ENCODE data around the gene CCNG2.

Gene CCNG2

DNA sequence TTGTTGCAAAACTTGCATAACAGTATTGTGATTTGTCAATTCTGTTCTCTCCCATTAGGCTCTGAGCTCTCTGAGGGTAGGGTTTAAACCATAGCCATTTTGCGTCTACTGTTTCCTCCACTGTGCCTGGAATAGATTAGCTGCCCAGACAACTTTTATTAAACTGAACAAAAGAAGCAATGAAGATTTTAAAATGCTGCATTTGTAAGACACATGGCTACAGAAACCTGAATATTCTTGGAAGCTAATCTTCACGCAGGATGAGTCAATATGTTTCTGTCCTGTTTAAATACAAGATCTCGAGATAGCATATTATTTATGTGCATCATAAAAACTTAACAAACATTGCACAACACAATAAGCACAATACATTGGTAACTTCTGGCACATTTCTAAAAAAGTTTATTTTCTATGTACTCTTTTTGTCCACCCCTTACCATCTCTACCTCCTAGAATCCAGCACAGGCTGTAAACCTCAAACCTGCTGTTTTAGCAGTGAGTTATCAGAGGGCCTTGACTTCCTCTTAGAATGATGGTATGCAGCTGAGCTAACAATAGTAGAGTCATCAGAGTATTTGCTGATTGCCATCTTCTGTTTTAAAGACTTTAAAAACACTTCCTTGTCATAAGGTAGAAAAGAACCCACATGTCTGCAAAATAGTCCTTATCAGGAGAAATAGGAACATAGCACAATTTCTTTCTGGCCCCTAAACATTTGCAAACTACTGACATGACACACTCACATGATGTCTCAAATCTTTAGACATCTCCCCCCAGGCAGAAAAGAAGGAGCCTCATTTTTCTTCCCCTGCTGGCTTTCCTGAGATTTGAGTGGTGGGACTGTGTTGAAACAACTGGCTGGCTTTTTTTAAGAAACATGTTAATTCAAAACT, 10.6 kb upstream of the CCNG2 start:
- no peak for DNase-seq (ENCODE audit: low read depth in 2 of 3, low spot score in 2 of 3)

DNA sequence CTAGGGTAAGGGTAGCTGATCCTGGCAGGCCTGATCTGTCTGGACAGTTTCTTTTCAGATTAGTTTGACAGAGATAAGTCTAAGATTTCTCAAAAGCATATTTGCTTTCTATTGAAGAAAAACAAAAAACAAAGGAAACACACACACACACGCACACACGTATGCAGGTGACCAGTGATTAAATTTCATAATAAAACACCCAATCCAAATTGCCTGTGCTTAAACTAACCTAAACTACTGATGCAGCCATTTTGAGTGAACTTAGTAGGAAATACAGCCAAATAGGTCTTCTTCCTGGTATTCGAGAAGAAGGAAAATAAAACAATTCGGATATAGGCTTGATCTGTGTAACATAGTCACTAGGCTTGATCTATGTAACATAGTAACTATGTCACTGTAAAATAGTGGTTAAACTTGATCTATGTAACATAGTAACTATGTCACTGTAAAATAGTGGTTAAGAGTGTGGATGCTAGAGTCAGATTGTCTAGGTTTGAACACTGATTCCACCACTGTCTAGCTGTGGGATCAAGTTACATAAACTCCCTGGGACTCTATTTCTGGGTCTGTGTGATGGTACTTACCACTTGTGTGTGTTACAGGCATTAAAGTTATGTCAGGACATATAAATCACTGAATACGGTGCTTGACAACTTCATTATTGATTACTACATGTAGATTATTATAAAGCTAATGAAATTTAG, 9.8 kb upstream of the CCNG2 start:
- DNase-seq (ENCODE audit: low read depth in 2 of 3, low spot score in 2 of 3) = no peak

DNA sequence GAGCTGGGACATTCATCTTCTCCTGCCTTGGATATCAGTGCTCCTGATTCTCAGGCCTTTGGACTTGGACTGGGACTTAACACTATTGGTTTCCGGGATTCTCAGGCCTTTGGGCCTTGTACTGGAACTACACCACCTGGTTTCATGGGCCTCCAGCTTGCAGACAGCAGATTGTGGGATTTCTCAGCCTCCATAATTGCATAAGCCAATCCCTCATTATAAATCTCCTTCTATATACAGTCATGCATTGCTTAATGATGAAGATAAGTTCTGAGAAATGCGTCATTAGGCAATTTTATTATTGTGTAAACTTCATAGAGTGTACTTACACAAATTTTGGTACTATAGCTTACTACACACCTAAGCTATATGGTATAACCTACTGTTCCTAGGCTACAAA, 8.9 kb upstream of the CCNG2 start:
- DNase-seq (ENCODE audit: low read depth in 2 of 3, low spot score in 2 of 3) = no peak

DNA sequence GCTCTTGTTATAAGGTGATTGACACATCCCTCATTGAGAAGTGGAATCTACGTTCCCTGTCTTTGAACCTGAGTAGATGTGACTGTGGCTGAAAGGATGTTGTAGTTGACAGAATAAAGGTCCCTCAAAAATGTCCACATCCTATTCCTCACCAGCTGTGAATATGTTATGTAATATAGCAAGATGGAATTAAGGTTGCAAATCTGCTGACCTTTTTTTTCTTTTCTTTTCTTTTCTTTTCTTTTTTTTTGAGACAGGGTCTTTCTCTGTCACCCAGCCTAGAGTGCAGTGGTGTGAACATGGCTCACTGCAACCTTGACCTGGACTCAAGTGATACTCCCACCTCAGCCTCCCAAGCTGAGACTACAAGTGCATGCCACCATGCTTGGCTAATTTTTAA, 7.2 kb upstream of the CCNG2 start:
- no peak for DNase-seq (ENCODE audit: low read depth in 2 of 3, low spot score in 2 of 3)

DNA sequence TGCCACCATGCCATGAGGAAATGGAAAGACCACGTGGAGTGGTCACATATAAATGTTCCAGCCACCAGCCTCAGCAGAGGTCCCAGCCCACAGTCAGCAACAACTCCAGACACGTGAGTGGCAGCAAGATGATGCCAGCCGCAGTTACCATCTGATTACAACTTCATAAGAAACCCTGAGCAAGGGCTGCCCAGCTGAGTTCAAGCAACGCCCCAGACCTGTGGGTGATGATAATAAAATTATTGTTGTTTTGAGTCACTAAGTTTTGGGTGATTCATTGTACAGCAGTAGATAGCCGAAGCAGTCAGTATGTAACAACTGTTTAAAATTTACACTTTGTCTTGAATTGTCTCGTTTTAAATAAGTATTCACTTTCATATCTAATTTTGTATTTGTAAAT, 5.8 kb upstream of the CCNG2 start:
- no peak for DNase-seq (ENCODE audit: low read depth in 2 of 3, low spot score in 2 of 3)

DNA sequence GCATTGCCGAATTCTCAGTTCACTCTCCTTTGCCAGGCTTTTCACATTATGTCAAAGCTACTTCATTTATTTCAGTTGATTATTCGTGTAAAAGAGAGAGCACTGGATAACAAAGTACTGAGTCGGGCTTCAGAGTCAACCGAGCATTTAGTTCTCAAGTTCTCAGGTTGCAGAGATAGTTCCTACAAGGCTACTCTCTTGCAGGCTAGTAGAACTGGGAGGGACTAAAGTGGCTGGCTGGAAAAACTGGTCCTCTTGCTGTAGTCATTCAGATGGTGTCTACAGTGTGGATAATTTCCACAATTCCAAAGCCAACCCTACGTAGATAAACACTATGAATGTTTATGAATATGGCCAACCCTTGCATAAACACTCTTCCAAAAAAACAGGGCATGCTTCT, 4.6 kb upstream of the CCNG2 start:
- no peak for DNase-seq (ENCODE audit: low read depth in 2 of 3, low spot score in 2 of 3)

DNA sequence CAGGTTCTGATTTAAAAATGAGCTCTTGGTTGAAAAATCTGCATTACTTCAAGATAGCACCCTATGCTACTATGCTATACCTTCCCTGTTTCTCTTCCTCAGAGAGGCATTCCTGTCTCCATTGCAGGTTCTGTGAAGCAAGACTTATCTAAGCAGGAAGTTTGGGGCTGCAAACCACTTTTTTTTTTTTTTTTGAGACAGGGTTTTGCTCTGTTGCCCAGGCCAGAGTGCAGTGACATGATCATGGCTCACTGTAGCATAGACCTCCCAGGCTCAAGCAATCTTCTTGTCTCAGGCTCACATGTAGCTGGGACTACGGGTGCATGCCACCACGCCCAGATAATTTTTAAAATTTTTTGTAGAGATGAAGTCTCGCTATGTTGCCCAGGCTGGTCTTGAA, 4.0 kb upstream of the CCNG2 start:
- no peak for DNase-seq (ENCODE audit: low read depth in 2 of 3, low spot score in 2 of 3)

DNA sequence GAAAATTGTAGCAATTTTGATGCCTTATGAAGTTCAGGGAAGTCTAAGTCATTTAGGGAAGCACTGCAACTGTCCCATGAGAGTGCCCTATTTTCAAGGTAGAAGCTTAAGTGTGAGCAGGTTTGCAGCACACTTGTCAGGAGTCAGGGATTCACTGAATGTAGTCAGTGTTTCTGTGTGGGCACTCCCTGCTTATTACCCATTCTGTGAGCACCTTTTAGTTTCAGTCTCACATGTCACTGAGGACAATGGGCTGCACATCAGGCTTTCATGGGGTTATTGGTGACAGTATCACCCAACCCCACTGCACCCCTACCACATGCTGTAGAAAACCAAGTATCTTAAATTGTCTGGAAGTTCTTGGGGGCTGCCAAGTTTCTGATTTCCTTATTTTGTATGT, 2.9 kb upstream of the CCNG2 start:
- DNase-seq (ENCODE audit: low read depth in 2 of 3, low spot score in 2 of 3) = no peak

DNA sequence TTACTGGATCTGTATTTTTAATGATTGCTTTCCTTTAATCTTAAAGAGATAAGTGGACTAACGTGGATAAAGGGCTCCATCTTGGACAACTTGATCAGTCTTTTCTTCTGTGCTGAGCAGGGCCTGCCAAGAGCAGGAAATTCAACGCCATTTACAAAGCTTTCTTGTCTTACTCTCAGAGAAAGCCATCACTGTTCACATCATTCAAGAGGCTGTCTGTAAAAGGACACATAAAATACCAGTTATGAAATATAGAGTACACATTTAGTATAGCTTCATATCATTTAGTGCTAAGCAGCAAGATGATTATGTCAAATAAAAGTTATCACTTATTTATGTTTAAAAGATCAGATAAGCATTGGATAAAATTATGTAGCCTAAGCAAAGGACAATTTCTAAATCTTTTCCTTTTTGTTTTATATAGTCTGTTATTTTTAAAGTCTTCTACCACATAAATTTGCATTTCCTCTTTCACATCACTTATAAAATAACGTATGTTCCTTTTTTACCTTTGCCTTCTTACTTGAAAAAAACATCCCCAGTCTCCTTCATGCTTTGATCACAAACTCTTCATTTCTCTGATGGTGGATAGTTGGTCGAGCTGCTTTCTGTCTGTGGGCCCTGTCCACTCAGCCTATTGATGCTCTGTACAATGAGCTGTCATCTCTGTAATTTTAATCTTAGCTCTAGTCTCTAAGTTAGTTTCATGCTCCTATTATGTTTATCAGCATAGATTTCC, 2.1 kb upstream of the CCNG2 start:
- no peak for DNase-seq (ENCODE audit: low read depth in 2 of 3, low spot score in 2 of 3)

DNA sequence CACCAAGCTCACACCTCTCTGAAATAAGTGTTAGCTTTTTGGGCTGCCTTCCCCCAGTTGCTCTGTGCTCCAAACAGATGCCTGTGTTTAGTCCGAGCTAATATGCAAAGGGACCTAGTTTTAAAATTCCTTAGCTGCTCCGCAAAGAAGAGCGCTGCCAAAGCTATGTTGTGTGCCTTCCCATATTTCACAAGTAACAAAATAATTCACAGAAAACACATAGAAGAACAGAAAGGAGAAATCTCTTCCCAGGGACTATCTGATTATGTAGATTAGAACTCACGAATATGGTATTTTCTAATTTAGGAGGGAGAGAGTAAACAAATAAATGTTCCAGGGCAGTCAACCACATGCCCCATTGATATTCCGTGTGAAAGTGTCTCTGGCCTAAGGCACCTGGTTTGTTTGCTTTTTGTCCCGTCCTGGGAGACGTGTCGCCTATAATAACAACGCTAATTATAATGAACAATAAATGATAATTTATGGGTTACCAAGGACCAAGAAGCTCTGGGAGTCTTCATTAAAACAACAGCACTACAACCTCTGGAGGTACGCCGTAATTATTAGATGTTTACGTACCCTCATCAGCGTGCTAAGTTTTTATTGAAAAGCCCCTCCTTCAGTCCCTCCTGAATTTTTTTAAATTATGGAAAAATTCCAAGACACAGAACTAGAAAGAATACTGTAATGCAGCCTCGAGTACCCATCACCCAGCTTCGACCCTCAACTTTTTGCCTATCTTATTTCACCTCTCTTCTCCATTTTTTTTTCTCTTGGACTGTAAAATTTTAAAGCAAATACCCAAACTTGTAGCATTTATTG, 1.2 kb upstream of the CCNG2 start:
- no peak for DNase-seq (ENCODE audit: low read depth in 2 of 3, low spot score in 2 of 3)

DNA sequence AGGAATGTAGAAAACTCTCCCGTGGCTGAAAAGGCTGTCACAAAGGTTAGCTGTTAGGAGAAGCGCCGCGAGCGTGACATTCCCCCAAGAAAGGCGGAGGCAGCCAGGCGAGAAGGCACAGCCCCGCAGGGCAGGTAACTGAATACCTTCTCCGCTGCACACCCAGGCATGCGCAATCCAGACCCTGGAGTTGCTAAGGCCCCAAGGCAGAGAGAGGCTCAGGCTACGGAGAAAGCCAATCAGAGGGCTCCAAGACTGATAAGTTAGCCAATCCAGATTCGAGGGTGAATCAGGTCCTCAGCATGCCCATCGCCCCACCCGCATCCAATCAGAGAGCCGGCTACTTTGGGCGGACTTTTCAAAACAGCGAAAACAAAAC, 485 bp upstream of the CCNG2 start:
- DNase-seq (ENCODE audit: low read depth in 2 of 3, low spot score in 2 of 3) = peak in 2 of 3 experiments; percentile 77 to 79

DNA sequence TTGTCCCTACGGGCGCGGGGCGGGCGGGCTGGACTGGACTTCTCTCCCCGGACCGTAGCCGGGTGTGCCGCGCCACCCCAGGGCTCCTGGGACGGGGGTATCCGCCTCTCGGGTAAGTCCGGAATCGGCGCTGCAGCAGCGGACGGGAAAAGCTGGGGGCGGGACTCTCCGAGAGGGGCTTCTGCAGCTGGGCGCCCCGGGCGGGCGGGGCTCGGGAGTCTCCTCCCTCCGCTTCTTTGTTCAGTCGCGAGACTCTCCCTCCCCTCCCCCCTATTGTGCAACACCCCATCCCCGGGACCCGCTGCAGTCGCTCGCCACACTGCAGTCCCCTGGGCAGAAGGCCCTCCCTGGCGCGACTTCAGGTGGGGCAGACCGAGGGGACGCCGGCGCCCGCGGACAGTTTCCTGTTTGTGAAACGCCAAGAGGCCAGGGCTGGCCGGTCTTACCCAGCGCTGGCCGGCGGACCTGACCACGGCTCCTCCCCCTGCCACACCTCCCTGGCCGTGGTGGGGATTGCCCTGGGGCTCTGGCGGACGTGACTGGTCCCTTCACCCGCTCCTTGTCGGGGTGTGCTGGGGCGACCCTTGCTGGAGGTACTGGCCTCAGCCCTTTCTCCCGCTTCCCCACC, 966 bp downstream of the CCNG2 start:
- DNase-seq (ENCODE audit: low read depth in 2 of 3, low spot score in 2 of 3) = peak; percentile 40 to 55 (median 50)

DNA sequence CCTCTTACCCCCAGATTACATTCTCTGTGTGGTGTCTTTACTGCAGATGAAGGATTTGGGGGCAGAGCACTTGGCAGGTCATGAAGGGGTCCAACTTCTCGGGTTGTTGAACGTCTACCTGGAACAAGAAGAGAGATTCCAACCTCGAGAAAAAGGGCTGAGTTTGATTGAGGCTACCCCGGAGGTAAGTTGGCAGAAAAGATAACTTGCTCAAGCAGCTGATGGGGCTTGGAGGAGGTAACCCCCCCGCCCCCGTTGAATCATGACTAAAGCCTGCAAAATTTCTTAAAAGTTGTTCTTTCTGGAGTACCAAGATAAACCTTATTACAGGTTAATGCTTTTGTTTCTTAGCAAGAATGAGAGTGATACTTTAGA, 1.5 kb downstream of the CCNG2 start:
- no peak for DNase-seq (ENCODE audit: low read depth in 2 of 3, low spot score in 2 of 3)

DNA sequence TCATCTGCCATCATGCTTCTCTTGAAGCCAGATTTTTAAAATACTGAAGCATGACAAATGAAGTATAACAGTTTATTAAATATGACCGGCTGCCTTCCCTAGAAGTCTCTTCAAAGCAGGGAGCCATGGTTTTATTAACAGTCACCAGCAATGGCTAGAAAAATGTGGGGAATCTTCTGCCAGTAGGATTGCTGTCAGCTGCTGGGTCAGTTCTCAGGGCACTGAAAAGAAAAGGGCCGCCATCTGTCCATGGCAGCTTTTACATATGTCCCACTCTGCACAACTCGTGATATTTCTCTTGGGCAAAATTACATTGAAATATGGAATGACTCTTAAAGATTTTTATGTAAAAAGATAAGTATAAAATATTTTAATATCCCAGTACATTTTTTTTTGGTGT, 2.8 kb downstream of the CCNG2 start:
- no peak for DNase-seq (ENCODE audit: low read depth in 2 of 3, low spot score in 2 of 3)

DNA sequence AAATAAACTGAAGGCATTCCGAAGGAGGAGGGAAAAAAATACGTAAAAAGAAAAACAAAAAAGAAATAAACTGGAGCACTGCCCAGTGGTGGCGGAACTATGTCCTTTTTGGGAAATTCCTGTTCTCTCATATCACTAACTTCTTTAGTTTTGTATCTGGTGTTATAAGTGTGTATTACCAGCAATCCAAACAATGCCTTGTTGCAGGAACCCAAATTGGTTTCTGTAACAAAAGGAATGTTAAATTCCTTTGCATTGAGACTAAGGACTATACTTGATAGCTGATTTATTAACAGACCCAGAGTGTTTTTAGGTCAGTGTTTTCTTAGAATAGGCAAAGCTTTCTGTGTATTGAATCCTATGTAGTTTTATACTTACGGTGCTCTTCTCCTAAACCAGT, 6.6 kb downstream of the CCNG2 start:
- no peak for DNase-seq (ENCODE audit: low read depth in 2 of 3, low spot score in 2 of 3)

DNA sequence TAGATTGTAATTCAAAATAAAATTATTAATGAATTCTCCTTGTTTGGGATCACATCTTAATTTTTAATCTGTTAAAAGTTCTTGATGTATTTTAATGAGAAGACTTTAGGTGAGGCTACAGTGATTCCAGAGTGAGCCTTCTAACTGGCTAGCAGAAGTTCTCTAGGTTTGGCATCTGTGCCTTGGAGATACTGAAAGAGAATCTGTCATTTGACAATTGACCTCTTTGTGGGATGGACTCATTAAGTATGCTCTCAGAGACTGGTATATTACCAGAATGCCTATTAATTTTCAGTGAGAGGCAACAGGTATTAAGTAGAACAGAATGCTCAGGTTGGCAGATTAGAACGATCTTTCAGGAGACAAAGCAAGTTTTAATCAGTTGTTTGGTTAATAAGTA, 10.2 kb downstream of the CCNG2 start:
- no peak for DNase-seq (ENCODE audit: low read depth in 2 of 3, low spot score in 2 of 3)

DNA sequence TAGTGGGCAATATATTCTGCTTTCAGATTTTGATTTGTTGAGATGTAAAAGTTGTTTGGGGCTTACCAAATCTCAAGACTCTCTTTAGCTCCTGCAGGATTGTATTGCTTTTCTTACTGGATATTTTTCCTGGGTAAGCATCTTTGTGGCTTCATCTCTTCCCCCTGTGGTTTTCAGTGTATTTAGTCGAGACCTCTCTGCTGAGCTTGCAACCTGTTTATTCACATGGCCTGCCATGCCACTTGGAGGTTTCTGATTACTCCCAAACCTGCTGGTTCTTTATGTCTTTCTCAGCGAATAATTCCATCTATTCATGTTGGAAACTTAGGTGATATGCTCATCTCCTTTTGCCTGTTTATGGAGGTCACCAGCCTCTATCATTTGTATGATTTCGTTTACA, 10.9 kb downstream of the CCNG2 start:
- no peak for DNase-seq (ENCODE audit: low read depth in 2 of 3, low spot score in 2 of 3)

DNA sequence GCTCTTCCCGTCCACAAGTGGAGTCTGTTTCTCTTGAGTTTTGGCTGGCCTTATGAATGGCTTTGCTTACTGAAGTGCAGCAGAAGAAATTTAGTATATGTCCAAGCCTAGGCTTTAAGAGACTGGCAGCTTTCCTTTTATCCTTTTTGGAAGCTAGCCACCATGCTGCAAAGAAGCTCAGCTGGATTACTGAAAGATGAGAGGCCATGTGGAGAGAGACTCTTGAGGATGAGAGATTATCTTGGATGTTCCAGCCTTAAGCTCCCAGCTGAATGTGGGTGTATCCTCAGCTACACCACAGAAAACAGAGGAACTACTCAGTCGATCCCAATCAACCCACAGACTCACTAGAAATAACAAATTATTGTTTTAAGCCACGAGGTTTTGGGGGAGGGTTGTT, 12.5 kb downstream of the CCNG2 start:
- DNase-seq (ENCODE audit: low read depth in 2 of 3, low spot score in 2 of 3) = no peak

DNA sequence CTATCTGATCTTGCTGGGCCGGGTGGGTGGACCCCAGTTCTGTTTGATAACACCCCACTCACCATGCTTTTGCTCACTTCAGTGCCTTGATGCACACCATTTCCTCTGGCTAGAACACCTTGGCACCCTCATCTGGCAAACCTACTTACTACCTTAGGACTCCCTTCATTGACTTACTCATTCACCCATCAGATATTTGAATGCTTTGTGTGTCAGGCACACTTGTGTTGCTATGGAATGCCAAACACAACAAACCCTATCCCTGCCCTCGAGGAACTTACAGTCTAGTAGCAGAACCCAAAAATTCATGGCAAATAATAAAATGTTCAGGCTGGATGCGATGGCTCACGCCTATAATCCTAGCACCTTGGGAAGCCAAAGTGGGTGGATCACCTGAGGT, 13.9 kb downstream of the CCNG2 start:
- DNase-seq (ENCODE audit: low read depth in 2 of 3, low spot score in 2 of 3) = no peak

DNA sequence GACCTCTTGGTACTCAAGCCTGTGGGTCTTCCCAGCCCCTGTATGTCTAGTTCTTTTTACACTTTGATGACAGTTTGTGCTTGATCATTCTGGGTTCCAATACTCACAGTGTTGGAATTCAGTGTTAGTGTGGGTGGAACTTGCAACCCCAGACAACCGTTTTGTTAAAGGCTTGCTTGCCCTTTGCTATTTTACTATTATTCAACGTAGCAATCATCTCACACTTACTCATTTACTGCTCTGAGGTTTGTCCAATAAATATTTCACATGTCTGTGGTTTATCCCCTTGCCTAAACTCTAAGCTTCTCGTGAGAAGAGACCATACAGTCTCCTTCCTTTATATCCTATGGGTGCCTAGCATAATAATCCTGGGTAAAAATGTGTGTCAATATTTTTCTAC, 15.3 kb downstream of the CCNG2 start:
- DNase-seq (ENCODE audit: low read depth in 2 of 3, low spot score in 2 of 3) = no peak

DNA sequence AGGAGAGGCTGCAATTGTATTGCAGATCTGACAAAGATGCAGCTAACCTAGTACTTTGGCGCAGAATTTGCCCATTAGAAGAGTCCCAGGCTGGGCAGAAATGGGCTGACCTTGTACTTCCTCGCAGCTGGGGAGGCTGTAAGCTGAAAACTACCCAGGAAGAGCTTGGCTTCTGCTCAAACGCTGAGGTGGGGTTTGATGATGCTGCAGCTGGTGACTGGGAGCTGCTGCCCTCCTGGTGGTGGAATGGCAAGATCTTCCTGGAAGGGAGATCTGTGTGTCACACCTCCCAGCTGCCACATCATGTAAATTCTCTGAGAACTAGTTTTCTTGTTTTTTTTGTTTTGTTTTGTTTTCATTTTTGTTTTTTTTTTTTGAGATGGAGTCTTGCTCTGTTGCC, 17.4 kb downstream of the CCNG2 start:
- DNase-seq (ENCODE audit: low read depth in 2 of 3, low spot score in 2 of 3) = no peak
